ENCODE measurements around the gene DMAC2L.
"Not testable (repeated sequence)": the region's sequence is repeated elsewhere in the genome, so short reads cannot be mapped to it uniquely, and the experiment has no call there.

Gene DMAC2L

GRCh38 chr14:50311972-50312733 is at the start of gene DMAC2L, which contains the start of gene L2HGDH:
TSS of gene DMAC2L (plus strand) at chr14:50312324. CDS start at chr14:50321488, 9,164 bp downstream.
TSS of gene L2HGDH (minus strand) at chr14:50312229. CDS start at chr14:50312150, 79 bp downstream.
- intact Hi-C loops (cut with DNase I): loop anchor here (5.0 to 10.0 kb wide), 2 partner anchors 80 to 83 kb away; partner anchors contain the start of genes CDKL1 and SOS2
- DNase-seq: peak; percentile 80 to 98 (median 95)

GRCh38 chr14:50262865-50263264 is 49.3 kb upstream of the DMAC2L start:
- peak in 1 of 42 donors; percentile 12 for DNase-seq
- intact Hi-C loops (cut with DNase I): no loop called here

GRCh38 chr14:50263321-50263720 is 48.8 kb upstream of the DMAC2L start:
- intact Hi-C loops (cut with DNase I): no loop called here
- DNase-seq: no peak

- intact Hi-C loops (cut with DNase I): no loop called here
- no peak for DNase-seq
Observed at GRCh38 chr14:50265029-50265428, 47.1 kb upstream of the DMAC2L start.

GRCh38 chr14:50270932-50271331 is 41.2 kb upstream of the DMAC2L start:
- DNase-seq: peak in 27 of 42 donors; percentile 2 to 68 (median 34)
- intact Hi-C loops (cut with DNase I): no loop called here

GRCh38 chr14:50272498-50272897 is 39.6 kb upstream of the DMAC2L start:
- intact Hi-C loops (cut with DNase I): no loop called here

GRCh38 chr14:50285861-50286260 is 26.3 kb upstream of the DMAC2L start:
- DNase-seq: no peak
- intact Hi-C loops (cut with DNase I): no loop called here

More at GRCh38 chr14:50272498-50272897, 39.6 kb upstream of the DMAC2L start:
- no peak for DNase-seq

- intact Hi-C loops (cut with DNase I): no loop called here
- no peak for DNase-seq
Observed at GRCh38 chr14:50288146-50288545, 24.0 kb upstream of the DMAC2L start.

- DNase-seq: no peak
- intact Hi-C loops (cut with DNase I): no loop called here
Observed at GRCh38 chr14:50290306-50290705, 21.8 kb upstream of the DMAC2L start.

GRCh38 chr14:50299585-50299984 is 12.5 kb upstream of the DMAC2L start:
- intact Hi-C loops (cut with DNase I): no loop called here
- DNase-seq: no peak

GRCh38 chr14:50301914-50302313 is 10.2 kb upstream of the DMAC2L start:
- intact Hi-C loops (cut with DNase I): no loop called here
- DNase-seq: no peak

- intact Hi-C loops (cut with DNase I): no loop called here
- DNase-seq: peak in 15 of 42 donors; percentile 11 to 56 (median 28)
Observed at GRCh38 chr14:50303744-50304471, 8.2 kb upstream of the DMAC2L start.

GRCh38 chr14:50308363-50308915 is 3.7 kb upstream of the DMAC2L start:
- intact Hi-C loops (cut with DNase I): no loop called here

GRCh38 chr14:50310445-50310844 is 1.7 kb upstream of the DMAC2L start:
- intact Hi-C loops (cut with DNase I): loop anchor here (5.0 to 10.0 kb wide), 2 partner anchors 78 to 84 kb away; partner anchors contain the start of genes CDKL1 and SOS2
- no peak for DNase-seq

More at GRCh38 chr14:50308363-50308915, 3.7 kb upstream of the DMAC2L start:
- DNase-seq: no peak

GRCh38 chr14:50311337-50311971 is 670 bp upstream of the DMAC2L start:
- intact Hi-C loops (cut with DNase I): loop anchor here (5.0 to 10.0 kb wide), 2 partner anchors 79 to 83 kb away; partner anchors contain the start of genes CDKL1 and SOS2
- peak in 1 of 42 donors; percentile 36 for DNase-seq

- intact Hi-C loops (cut with DNase I): loop anchor here (5.0 to 10.0 kb wide), 2 partner anchors 80 to 82 kb away; partner anchors contain the start of genes CDKL1 and SOS2
- peak in 1 of 42 donors; percentile 24 for DNase-seq
Observed at GRCh38 chr14:50312734-50313054, 570 bp downstream of the DMAC2L start.

GRCh38 chr14:50314098-50314497 is 2.0 kb downstream of the DMAC2L start:
- intact Hi-C loops (cut with DNase I): loop anchor here (5.0 to 10.0 kb wide), 2 partner anchors 81 to 82 kb away; partner anchors contain the start of genes CDKL1 and SOS2
- DNase-seq: not testable (repeated sequence)

- DNase-seq: no peak
- intact Hi-C loops (cut with DNase I): loop anchor here (2.0 to 10.0 kb wide), 2 partner anchors 77 to 215 kb away; partner anchors contain the start of genes CDKL1 and MAP4K5
Observed at GRCh38 chr14:50318031-50318626, 6.0 kb downstream of the DMAC2L start.
